Stimulated activated CD8-positive, alpha-beta memory T cell treated with anti-CD3 and anti-CD28 coated beads, Interleukin-15, amount 100 ng/mL, for 24 hours (primary cell): ENCODE results near the gene VEGFD.

Source experiments
- DNase-seq: peaks from one replicate; pipeline ENCODE4 v3.0.0-alpha.2; 2020; ENCODE audit warnings: low read depth

Gene VEGFD, protein sequence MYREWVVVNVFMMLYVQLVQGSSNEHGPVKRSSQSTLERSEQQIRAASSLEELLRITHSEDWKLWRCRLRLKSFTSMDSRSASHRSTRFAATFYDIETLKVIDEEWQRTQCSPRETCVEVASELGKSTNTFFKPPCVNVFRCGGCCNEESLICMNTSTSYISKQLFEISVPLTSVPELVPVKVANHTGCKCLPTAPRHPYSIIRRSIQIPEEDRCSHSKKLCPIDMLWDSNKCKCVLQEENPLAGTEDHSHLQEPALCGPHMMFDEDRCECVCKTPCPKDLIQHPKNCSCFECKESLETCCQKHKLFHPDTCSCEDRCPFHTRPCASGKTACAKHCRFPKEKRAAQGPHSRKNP

GRCh38 chrX:15384304-15384703, at the start of gene VEGFD:
VEGFD (minus strand) TSS chrX:15384413; CDS start chrX:15383946, 467 bp downstream.
- DNase-seq: no peak

- DNase-seq: no peak
Observed at GRCh38 chrX:15430584-15430983, 46.4 kb upstream of the VEGFD start.

GRCh38 chrX:15430076-15430475, 45.9 kb upstream of the VEGFD start:
- no peak for DNase-seq

DNA sequence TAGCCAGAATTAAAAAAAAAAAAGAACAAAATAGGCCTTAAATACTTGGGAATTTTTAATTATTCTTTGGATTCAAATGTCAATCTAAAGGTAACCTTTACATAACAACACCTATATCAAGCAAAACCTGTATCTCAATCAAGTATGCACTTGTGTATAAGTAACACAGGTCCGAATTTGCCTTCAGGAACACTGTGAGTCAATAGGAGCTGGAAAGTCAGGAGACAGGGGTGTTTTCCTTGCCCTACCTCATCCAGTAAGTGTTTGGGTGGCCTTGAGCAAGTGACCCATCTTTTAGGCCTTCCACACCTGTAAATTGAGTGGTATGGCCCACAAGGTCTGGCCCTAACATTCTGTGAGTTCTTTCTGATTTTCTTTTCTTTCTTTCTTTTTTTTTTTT, 40.8 kb upstream of the VEGFD start:
- no peak for DNase-seq

DNA sequence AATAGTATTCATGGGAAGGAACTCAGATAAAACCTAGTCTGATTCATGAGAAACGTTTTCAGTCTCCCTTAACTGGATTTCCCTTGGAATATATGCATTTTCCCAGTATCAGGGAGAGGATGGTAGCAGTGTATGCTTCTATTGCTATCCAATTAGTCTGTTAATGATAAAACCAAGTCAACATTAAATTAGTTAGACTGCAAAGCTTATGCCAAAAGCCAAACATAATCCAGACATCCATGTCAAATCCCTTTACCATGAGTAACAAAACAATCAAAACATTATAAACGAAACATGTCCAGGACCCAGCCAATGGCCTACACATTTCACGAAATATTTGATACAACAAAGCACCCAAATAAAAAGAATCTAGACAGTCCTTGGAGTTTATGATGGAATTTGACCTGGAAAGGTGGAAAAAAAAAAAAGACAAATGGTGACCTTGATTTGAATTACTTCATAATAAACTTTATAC, 34.5 kb upstream of the VEGFD start:
- no peak for DNase-seq

DNA sequence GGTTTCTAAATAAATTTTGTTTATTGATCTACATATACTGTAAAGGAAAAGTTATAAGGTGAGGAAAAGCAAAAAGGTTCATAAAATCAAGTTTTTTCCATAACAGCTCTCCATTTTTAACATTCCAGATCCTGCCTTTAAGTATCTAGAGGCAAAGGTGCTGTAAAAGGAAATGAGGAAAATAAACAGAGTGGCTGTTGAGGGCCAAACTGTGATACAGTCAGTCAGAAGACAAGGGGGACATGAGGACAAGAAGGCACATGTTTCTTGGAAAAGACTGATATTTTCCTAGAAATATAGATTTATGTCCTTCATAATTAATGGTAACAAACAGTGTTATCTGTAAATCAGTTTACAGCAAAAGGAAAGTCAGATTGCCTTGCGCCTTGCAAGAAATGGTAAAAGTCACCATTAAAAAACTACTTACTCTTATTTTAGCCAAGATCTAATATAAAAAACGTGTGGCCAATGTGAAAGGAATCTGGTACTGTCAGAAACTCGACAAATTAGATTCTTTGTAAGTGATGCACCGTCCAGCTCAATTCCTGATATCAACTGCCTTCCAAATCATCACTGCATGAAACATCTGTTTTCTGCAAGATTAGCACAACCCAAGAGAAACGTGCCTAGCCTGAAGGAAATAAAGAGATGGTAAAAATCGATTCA, 34.0 kb upstream of the VEGFD start:
- DNase-seq: no peak

DNA sequence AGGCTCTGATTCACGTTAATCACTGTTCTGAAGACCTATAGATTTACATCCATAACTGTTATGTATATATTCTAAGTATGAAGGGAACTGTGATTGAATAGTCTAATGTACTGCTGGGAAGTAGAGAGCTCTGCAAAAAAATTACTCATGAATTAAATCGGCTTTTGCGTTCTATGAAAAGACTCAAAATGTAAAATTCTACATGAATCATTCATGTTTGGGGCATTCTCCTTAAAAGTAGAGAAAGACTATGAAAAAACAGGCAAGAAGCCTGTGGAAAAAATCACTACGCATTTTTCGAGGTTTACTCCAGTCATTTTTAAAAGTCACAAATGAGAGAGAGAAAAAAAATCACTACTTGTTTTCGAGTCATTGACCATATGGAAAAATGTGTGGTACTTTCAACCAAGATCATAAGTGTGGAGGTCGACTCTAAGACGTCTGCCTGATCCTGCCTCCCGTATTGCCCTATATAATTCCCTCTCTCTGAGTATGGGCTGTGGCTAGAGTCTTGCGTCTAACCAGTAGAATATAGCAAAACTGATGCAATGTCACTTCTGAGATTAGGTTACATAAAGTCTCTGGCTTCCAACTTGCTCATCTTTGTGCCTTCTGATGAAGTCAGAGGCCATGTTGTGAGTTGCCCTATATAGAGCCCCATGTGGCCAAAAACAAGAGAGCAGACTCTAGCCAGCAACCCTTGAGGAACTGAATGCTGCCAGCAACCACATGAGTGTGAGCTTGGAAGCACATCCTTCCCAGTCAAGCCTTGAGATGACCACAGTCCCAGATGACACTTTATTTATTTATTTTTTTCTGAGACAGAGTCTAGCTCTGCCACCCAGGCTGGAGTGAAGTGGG, 32.1 kb upstream of the VEGFD start:
- DNase-seq: no peak

GRCh38 chrX:15413101-15413500, 28.9 kb upstream of the VEGFD start:
- DNase-seq: no peak

DNA sequence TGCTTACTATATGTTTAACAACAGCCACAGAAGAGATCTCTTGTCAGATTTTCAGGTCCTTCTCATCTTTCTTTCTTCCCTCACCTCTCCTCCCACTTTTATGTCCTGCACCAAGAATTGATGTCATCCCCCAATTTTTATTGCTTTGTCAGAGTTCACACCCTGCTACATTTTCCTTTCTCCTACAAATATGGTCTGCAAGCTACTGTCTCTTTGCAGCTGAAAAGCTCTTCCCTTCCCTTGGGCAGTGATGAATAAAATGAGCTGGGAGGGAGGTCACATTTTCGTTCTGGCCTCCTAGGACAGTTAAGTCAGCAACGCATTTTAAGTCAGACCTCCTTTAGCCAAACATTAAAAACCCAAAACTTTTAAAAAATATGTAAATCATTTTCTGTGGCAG, 26.7 kb upstream of the VEGFD start:
- no peak for DNase-seq

DNA sequence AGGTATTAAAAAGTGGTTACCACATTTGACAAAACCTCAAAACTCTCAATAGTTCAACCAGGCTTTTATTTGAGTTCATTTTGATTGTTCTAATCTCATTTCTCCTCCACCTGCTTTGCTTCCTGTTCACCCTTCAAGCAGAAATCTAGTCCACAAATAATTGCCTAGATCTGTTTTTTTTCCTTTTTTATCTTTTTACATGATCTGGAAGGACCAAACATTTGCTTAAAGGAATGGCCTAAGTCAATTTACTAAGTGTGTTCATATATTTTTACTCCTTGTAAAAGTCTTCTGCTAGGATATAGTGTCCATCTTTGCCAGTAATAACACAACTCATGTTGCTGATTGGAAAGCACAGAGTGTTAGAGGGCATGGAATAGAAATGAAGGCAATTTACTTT, 26.2 kb upstream of the VEGFD start:
- no peak for DNase-seq

DNA sequence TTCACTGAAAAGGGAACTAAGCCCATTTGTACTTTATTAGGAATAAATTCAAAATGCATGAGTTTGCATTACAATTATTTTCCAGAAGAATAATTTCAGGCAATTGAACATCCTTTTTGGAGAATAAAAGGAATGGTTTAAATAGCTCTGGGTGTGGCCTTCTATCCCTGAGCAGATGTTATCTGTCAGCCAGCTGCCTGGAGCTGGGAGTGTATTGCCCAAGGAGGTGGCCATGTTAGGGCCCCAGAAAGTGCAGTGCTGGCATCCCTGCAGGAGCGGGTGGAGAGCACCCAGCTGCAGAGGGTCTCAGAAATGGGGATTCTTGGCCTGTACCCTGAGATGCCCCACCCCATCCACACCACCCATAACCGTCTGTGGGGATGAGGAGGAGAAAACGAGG, 21.6 kb upstream of the VEGFD start:
- DNase-seq: no peak

DNA sequence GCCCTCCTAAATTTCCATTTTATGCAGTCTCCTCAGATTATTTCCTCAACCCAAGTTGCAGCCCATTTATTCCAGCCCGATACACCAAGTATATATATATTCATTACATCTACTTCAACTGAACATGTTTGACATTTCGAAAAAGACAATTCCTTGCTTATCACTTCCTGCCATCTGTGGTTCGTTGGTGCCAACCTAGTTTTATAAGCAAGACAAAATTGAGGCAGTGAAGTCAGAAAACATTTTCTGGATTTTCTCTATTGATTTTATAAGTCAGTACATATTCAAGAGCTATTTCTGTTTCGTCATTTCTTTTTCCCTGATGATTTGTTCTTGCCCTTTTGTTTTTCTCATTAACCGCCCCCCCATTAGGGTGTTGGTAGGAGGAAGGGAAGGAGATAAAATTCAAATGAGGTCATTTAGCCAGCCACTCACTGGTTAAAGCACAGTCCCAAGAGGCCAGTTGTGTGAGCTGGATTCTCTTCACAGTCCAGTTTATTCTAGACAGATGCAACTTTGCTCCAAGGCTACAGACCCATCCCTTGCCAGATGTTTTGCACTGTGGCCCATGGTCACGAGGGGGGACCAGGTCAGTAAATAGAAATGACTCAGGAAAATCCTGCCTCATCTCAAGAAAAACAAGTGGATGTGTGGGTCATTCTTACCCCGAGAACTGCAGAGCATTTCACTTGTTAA, 20.3 kb upstream of the VEGFD start:
- DNase-seq: no peak

GRCh38 chrX:15401378-15401777, 17.2 kb upstream of the VEGFD start:
- DNase-seq: no peak

- no peak for DNase-seq
Observed at GRCh38 chrX:15399962-15400391, 15.8 kb upstream of the VEGFD start.

- DNase-seq: no peak
Observed at GRCh38 chrX:15398874-15399273, 14.7 kb upstream of the VEGFD start.

- DNase-seq: no peak
Observed at GRCh38 chrX:15395789-15396188, 11.6 kb upstream of the VEGFD start.

DNA sequence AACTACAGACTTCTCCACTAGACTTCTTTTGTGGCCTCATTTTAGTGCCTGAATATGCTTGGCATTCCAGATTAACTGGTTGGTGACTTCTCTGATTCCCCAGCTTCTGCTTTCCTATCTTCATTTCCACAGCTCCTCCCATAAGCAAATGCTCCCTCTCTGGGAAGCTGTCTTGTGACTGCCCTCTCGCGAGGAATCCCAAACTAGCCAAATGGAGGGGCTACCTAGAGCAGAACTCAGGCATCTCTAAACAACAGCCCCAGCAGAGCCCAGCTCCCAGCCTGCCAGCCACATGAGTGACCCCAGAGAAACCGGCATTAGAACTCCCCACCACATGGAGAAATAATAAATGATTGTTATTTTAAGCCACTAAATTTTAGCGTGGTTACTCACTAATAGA, 7.6 kb upstream of the VEGFD start:
- DNase-seq: no peak

DNA sequence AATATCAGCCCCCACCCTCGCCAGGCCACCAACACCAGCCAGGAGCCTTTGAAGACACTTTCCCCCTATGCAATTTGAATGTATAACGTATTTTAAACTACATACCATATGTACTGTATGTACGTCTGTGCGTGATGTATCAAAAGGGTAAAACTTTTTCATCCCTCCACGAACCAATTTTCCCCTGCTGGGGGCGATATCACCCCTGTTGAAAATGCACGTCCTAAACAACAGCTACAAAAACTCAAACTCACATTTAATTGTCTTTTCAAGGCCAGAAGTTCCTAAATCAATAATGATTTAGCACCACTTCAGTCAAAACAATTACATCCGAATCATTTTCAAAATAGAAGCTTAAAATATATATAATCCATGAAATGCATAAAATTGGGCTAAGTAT, 1.4 kb downstream of the VEGFD start:
- no peak for DNase-seq

DNA sequence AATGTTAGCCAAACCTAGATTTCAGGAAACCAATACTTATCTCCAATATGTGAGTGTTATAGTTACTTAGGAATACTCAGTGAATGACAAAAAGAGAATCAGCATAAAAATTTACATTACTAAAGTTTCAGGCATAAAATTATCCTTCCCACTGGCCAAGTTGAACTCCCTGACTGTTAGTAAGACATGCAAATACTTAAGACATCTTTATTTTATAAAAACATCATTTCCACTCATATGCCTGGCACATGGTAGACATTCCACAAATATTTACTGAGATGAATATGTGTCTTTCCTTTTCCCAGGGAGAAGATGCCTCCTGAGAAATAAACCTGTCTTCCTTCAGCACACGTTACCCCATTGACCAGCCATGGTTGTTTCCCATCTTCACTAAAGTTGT, 7.3 kb downstream of the VEGFD start:
- DNase-seq: no peak

- no peak for DNase-seq
Observed at GRCh38 chrX:15373976-15374375, 10.2 kb downstream of the VEGFD start.

GRCh38 chrX:15366506-15367352, 17.5 kb downstream of the VEGFD start:
- no peak for DNase-seq
